Left renal cortex interstitium (tissue), 4 donors: ENCODE results near the gene TRIM27. TPM values are rescaled to one million over a fixed set of nuclear protein-coding genes. Genes with fewer than 3 reads are reported as not detected.
A peak's percentile ranks its signal among the peaks of the same experiment; 100 is the strongest.
"Not testable (repeated sequence)": the region's sequence is repeated elsewhere in the genome, so short reads cannot be mapped to it uniquely, and the experiment has no call there.

Experiments
- DNase-seq, 4 donors: peaks; one replicate each; pipeline ENCODE4 v3.0.0-alpha.2; 2013; ENCODE audit warnings: low read depth in 4 of 4, low spot score in 2 of 4, missing footprints in 1 of 4
- polyA plus RNA-seq, 4 donors: library from polyadenylated mRNA; unstranded; fragments of 120-200 nt; gene quantifications; one replicate each; pipeline ENCODE4 v1.2.1, GENCODE V29; 2013; ENCODE audit not compliant: insufficient read length in 4 of 4

The TRIM27 gene
- polyA plus RNA-seq, 4 donors: 66.5 to 98.6 (median 82.4) TPM

DNA sequence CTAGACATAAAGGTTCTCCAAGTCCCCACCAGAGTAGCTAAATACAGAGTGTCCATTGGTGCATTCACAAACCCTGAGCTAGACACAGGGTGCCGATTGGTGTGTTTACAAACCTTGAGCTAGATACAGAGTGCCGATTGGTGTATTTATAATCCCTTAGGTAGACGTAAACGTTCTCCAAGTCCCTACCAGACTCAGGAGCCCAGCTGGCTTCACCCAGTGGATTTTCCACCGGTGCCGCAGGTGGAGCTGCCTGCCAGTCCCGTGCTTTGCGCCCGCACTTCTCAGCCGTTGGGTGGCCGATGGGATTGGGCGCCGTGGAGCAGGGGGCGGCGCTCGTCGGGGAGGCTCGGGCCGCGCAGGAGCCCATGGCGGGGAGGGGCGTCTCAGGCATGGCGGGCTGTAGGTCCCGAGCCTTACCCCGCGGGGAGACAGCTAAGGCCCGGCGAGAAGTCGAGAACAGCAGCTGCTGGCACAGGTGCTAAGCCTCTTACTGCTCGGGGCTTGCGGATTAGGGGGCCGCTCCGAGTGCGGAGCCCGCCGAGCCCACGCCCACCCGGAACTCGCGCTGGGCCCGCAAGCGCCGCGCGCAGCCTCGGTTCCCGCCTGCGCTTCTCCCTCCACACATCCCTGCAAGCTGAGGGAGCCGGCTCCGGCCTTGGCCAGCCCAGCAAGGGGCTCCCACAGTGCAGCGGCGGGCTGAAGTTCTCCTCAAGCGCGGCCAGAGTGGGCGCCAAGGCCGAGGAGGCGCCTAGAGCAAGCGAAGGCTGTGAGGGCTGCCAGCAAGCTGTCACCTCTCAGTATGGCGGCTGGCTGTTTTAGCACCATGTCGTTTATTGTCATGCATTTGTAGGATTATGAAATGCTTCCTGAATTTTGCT, 57.3 kb downstream of the TRIM27 start:
- DNase-seq: peak in 3 of 4 donors; percentile 41 to 64 (median 62)

DNA sequence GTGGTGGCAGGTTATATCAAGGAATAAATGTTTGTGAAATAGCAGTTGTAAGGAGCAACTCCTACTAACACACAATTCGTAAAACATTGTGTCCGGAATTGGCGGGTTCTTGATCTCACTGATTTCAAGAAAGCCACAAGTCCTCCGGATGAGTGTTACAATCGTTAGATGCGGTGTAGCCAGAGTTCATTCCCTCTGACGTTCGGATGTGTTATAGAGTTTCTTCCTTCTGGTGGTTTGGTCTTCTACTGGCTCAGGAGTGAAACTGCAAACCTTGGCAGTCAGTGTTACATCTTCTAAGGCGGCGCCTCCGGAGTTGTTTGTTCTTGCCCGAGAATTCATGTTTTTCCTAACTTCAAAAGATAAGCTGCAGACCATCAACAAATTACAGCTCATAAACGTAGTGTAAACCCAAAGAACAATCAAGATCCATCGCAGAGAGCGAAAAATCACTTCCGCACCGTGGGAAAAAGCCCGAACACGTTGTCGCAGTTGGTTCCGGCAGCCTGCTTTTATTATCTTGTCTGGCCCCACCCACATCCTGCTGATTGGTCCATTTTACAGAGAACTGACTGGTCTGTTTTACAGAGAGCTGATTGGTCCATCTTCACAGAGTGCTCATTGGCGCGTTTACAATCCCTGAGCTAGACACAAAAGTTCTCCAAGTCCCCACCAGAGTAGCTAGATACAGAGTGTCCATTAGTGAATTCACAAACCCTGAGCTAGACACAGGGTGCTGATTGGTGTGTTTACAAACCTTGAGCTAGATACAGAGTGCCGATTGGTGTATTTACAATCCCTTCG, 58.2 kb downstream of the TRIM27 start:
- DNase-seq: no peak

GRCh38 chr6:28864326-28864923, 59.4 kb downstream of the TRIM27 start:
- peak in 1 of 4 donors; percentile 60 for DNase-seq

GRCh38 chr6:28863604-28864325, 60.0 kb downstream of the TRIM27 start:
- DNase-seq: peak; percentile 69 to 82 (median 74)

GRCh38 chr6:28862077-28862476, 61.7 kb downstream of the TRIM27 start:
- DNase-seq: no peak

- no peak for DNase-seq
These were observed 62.4 kb downstream of the TRIM27 start for GRCh38 chr6:28861339-28861738.

- no peak for DNase-seq
These were observed 63.2 kb downstream of the TRIM27 start for GRCh38 chr6:28860581-28860980.

- DNase-seq: no peak
These were observed 64.8 kb downstream of the TRIM27 start for GRCh38 chr6:28858963-28859362.

DNA sequence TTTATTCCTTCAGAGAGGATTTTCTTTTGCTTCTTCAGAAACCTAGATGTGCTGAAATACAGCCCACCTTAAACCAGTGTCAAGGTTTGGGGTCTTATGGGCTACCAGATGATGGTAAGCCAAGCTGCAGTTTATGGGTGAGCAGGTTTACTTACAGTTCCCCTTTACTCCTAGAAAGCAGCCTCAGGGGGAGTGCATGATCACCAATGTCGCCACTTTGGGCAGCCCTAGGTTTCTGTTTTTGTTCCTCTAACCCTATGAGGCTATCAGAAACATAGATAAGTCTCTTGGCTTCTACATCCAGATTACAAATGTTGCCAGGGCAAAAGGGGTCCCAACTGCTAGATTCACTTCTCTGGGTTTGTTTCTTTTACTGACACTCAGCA, 67.2 kb downstream of the TRIM27 start:
- DNase-seq: no peak

- not testable (repeated sequence) for DNase-seq
These were observed 69.4 kb downstream of the TRIM27 start for GRCh38 chr6:28854405-28854804.

Other genes with a start within 250 kb of the TRIM27 start
- 1 to 10 TPM; 4.7 to 7.6 (median 6.5) TPM for gene ZNF311, start 81.3 kb upstream of the TRIM27 start, polyA plus RNA-seq
- gene OR2W1, start 121.2 kb upstream of the TRIM27 start, polyA plus RNA-seq: not detected
- gene OR2B3, start 163.3 kb upstream of the TRIM27 start, polyA plus RNA-seq: not detected
- not detected for gene OR2J1, start 175.5 kb upstream of the TRIM27 start, polyA plus RNA-seq
- gene OR2J3, start 184.1 kb upstream of the TRIM27 start, polyA plus RNA-seq: not detected
- gene OR2J2, start 246.9 kb upstream of the TRIM27 start, polyA plus RNA-seq: not detected